ENCODE results near the gene NKIRAS1.

- TF ChIP-seq POLR2AphosphoS5 (IDR thresholded peaks at IDR 0.05), result no peak
- no peak for TF ChIP-seq CTCF (IDR thresholded peaks at IDR 0.05)
Measured at GRCh38 chr3:23889950-23890349, 26.8 kb downstream of the NKIRAS1 start.

Data from transverse colon (tissue), 4 donors.